Uterus (tissue), 4 donors: ENCODE results near the gene ABCF2. TPM values are rescaled to one million over a fixed set of nuclear protein-coding genes. Genes with fewer than 3 reads are reported as not detected.

Experiments used
- DNase-seq, 2 donors: peaks; one replicate each; pipeline ENCODE4 v3.0.0-alpha.2; 2019 to 2020
- H3K27ac ChIP-seq, 2 donors: fragments of 200-600 bp; sonication (generic); 1 replicate in 1 of 2; 2 replicates in 1 of 2; pipeline ENCODE4 v1.5.1; 2016 to 2018
- H3K27me3 ChIP-seq, 2 donors: fragments of 200-600 bp; sonication (generic); one replicate each; pipeline ENCODE4 v1.5.1; 2018 to 2019; ENCODE audit warnings: control low read depth in 1 of 2
- H3K36me3 ChIP-seq, 2 donors: fragments of 200-600 bp; sonication (generic); one replicate each; pipeline ENCODE4 v1.5.1; 2019; ENCODE audit warnings: control low read depth in 1 of 2
- H3K4me1 ChIP-seq, 2 donors: fragments of 200-600 bp; sonication (generic); one replicate each; pipeline ENCODE4 v1.5.1; 2018 to 2019; ENCODE audit warnings: control low read depth in 1 of 2
- H3K4me3 ChIP-seq, 2 donors: fragments of 200-600 bp; sonication (generic); 1 replicate in 1 of 2; 2 replicates in 1 of 2; pipeline ENCODE4 v1.5.1; 2018 to 2019; ENCODE audit warnings: mild to moderate bottlenecking in 1 of 2
- H3K9me3 ChIP-seq, 2 donors: fragments of 200-600 bp; sonication (generic); one replicate each; pipeline ENCODE4 v1.5.1; 2019; ENCODE audit warnings: control low read depth in 1 of 2
- POLR2A ChIP-seq, 2 donors: fragments of 450-650 bp; IDR thresholded peaks; one replicate each; pipeline ENCODE4 v1.6.1; 2016; ENCODE audit warnings: antibody characterized with exemption in 2 of 2, mild to moderate bottlenecking in 1 of 2, moderate library complexity in 1 of 2
- intact Hi-C: fragments of 100-400 bp; cut with DNase I; formaldehyde crosslinking; loops from one replicate; pipeline ENCODE4 v1.15.1; 2023; ENCODE audit warnings: low total_unique reads
- total RNA-seq, 4 donors: library from RNA; depleted of rRNA in 3 of 4; stranded (reverse); fragments of >200 nt in 3 of 4; gene quantifications; one replicate each; pipeline versions ENCODE4 v1.1.0 to v1.2.4, GENCODE V29; 2014 to 2023
- TF ChIP-seq, protein P1 (sequence below), 4 experiments: fragments of 200-600 bp in 2 of 4; fragments of 450-650 bp in 2 of 4; sonication (generic) in 2 of 4; IDR thresholded peaks; one replicate each; pipeline ENCODE4 v1.5.1; 2016 to 2019; ENCODE audit warnings: antibody characterized with exemption in 4 of 4, mild to moderate bottlenecking in 2 of 4, moderate library complexity in 1 of 4
- donor health status: DM: yes; HTN: yes; CAD: no.

ABCF2 gene
- total RNA-seq, 4 donors from 2014 or later = 6.8 to 39.2 (median 37.7) TPM

DNA sequence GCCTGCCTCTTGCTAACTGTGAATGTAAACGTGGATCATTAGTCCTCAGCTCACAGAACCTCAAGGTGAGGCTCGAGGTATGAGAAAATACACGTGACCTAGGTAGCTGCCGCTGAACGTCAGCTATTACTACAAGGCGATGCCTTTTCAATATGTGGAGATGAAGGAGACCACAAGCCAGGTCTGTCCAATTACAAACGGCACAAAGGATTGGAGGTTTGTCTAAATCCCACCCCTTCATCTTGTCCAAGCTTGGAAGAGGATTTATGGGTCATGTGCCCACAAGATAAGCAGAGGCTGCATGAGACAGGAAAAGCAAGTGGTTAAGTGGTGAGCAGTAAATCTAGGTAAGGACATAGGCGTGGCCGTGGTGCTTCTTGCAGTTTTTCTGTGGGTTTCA is 20.1 kb downstream of the ABCF2 start:
- Histone ChIP-seq H3K36me3 (no peaks in the 10 kb centered on the region), H3K4me1 (no peaks in the 10 kb centered on the region), H3K27me3 (no peaks in the 10 kb centered on the region), H3K27ac (no peak overlapping the region), H3K4me3 (no peak overlapping the region), H3K9me3 (no peaks in the 10 kb centered on the region)
- TF ChIP-seq, protein P1, sequence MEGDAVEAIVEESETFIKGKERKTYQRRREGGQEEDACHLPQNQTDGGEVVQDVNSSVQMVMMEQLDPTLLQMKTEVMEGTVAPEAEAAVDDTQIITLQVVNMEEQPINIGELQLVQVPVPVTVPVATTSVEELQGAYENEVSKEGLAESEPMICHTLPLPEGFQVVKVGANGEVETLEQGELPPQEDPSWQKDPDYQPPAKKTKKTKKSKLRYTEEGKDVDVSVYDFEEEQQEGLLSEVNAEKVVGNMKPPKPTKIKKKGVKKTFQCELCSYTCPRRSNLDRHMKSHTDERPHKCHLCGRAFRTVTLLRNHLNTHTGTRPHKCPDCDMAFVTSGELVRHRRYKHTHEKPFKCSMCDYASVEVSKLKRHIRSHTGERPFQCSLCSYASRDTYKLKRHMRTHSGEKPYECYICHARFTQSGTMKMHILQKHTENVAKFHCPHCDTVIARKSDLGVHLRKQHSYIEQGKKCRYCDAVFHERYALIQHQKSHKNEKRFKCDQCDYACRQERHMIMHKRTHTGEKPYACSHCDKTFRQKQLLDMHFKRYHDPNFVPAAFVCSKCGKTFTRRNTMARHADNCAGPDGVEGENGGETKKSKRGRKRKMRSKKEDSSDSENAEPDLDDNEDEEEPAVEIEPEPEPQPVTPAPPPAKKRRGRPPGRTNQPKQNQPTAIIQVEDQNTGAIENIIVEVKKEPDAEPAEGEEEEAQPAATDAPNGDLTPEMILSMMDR (IDR thresholded peaks at IDR 0.05) = no peak
- intact Hi-C loops = no loop called here
- DNase-seq = no peak

DNA sequence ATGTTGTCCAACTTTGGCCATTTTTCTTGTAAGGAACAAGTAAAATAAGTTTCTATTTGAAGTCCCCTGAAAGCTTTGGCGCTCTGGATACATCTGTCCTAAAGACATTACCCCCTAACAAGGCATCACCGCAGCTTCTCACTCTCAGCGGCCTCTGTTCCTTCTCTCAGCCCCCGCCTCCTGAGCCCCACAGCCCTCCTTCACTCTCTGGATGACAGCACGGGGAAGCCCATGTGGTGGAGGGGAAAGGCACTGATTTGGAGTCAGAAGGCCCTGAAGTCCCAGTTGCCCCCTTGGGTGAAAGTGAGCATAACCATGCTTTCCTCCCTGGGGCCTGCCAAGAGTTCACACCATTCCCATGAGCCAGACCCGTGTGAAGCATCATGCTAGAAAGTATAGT is 21.3 kb downstream of the ABCF2 start:
- DNase-seq = no peak
- TF ChIP-seq POLR2A (IDR thresholded peaks at IDR 0.05) = no peak
- TF ChIP-seq, protein P1 (IDR thresholded peaks at IDR 0.05) = no peak
- Histone ChIP-seq H3K4me1 (no peaks in the 10 kb centered on the region), H3K9me3 (no peaks in the 10 kb centered on the region), H3K27ac (no peak overlapping the region), H3K4me3 (no peak overlapping the region), H3K36me3 (no peaks in the 10 kb centered on the region), H3K27me3 (no peaks in the 10 kb centered on the region)
- intact Hi-C loops = no loop called here

DNA sequence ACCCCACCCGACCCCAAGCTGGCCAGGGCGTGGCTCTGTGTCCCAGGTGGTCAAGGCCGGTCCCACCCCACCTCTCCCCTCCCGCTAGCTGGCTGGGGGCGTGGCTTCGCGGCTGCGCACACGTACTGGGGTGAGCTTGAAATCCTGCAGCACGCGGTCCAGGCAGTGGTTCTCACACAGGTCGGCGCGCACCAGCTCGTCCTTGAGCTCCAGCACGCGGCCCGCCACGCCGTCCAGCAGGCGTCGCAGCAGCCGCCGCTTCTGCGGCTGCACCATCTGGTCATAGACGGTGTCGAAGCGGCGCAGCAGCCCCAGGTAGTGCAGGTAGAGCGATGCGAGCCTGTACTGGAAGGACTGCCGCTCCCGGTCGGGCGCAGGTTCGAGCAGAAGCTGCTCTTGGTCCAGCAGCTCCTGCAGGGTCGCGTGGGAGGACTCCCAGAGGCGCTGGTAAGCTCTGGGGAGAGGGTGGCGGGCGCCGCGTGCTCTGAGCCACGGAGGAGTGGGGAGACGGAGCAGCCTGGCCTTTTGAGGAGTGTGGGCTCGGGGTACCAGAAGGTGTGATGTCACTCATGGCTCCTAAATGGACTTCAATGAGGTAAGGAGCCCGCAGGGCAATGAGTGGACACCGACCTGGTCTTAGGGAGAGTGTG is 22.5 kb downstream of the ABCF2 start:
- Histone ChIP-seq H3K27me3 (no peaks in the 10 kb centered on the region), H3K27ac (no peak overlapping the region), H3K9me3 (no peaks in the 10 kb centered on the region), H3K4me3 (no peak overlapping the region), H3K36me3 (no peaks in the 10 kb centered on the region), H3K4me1 (peaks cover 0 to 5% of the 10 kb centered on the region in 2 donors)
- TF ChIP-seq, protein P1 (IDR thresholded peaks at IDR 0.05) = no peak
- TF ChIP-seq POLR2A (IDR thresholded peaks at IDR 0.05) = no peak
- intact Hi-C loops = no loop called here
- no peak for DNase-seq

DNA sequence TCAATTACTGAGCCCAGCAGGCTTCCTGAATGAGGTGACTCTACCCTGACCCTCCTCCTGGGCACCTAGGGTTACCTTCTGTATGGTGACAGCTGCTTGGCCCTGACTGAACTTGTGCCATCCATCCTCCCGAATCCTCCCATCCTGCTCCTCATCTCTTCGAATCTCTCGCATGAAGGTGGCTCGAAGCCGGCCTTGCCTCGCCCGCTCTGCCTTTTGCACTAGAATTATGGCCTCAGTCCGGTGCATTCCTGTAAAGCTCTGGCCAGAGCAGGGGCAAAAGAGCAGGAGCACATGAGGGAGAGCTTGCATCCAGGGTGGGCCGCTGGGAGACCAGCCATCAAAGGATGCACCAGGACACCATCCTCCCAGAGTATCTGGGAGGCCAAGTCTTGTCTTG is 24.2 kb downstream of the ABCF2 start:
- Histone ChIP-seq H3K27ac (no peak overlapping the region), H3K4me3 (no peak overlapping the region), H3K36me3 (no peaks in the 10 kb centered on the region), H3K9me3 (no peaks in the 10 kb centered on the region), H3K4me1 (peaks cover 0 to 7% of the 10 kb centered on the region in 2 donors), H3K27me3 (no peaks in the 10 kb centered on the region)
- no peak for DNase-seq
- TF ChIP-seq, protein P1 (IDR thresholded peaks at IDR 0.05) = no peak
- no peak for TF ChIP-seq POLR2A (IDR thresholded peaks at IDR 0.05)
- intact Hi-C loops = no loop called here

DNA sequence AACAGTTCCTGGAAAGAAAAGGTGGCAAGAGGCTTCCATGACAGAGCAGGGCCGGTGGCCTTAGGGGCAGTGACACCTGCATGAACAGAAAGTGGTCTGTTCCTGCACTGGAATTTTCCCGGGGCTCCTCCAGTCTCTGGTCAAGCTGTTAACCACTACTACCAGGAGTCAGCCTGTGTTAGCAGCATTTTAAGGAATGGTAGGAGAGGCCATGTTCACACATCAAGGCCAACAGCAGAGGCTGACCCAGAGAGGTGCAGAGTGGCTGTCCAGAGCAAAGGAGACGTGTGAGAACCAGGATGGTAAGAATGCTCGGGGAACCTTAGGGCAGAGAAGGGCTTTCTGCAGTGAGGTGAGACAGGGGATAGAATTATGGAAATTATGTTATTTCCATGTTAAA is 25.3 kb downstream of the ABCF2 start:
- TF ChIP-seq, protein P1 (IDR thresholded peaks at IDR 0.05) = no peak
- no peak for TF ChIP-seq POLR2A (IDR thresholded peaks at IDR 0.05)
- H3K27ac ChIP-seq = no peak overlapping the region
- no peak for DNase-seq
- no peak overlapping the region for H3K4me3 ChIP-seq
- intact Hi-C loops = no loop called here
- H3K27me3 ChIP-seq = no peaks in the 10 kb centered on the region
- H3K4me1 ChIP-seq = peaks cover 0 to 7% of the 10 kb centered on the region in 2 donors
- no peaks in the 10 kb centered on the region for H3K36me3 ChIP-seq
- H3K9me3 ChIP-seq = no peaks in the 10 kb centered on the region
